Measurements from ENCODE around the gene RALGAPA2.

RALGAPA2 gene

GRCh38 chr20:20627471-20627870 lies 85.0 kb downstream of the RALGAPA2 start:
- DNase-seq = no peak

DNA sequence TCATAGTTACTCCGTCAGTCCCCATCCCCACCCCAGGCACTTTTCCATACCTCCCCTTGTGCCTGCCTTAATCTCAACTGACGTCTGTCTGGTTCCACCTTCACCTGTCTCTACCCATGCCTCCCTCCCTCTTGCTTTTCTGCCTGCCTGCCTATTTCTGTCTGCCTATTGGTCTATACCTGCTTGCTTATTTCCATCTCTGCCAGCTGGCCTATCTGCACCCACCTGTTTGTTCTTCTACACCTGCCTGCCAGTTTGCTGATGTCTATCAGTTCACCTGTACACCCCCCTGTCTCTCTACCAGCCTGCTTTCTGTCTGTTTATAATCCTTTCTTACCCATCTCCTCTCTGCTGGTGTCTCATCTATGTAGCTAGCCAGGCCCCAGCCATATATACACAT lies 87.5 kb downstream of the RALGAPA2 start:
- DNase-seq = no peak

DNA sequence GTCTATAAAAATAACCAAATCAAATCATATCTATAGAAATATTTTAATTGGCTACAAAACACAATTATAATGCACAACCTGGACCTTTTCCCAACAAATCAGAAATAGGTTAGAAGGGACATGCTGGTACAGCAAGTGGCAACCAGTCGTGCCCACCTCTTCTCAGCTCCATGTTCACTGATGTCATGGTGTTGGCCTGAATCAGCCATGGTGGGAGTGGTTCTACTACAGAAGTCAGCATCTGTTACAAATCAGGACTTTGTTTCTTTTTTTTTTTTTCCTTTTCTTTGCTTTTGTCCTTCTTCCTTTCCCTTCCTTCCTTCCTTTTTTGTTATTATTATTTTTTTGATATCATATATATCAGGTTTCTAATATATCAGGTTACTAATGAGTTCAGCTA lies 91.2 kb downstream of the RALGAPA2 start:
- DNase-seq = no peak

- DNase-seq = no peak
Observed at GRCh38 chr20:20614391-20614790, 98.1 kb downstream of the RALGAPA2 start.

DNA sequence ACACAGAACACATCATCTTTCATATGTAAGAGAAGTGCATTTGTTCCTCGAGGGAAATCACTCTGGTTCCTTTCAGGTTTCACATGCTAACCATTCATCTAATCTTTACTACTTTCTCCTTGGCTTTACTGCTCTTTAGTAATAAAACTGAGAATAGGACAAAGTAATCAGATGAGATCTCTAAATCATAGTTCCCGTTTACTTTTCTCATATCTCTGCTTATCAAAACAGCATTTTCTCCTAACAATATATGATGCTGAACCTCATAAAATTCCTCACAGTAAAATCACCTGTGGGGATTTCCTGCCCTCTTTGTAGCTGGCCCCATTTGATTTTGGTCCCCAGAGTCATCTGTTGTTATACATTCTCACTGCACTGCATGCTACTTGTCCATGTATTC lies 100.2 kb downstream of the RALGAPA2 start:
- DNase-seq = no peak

DNA sequence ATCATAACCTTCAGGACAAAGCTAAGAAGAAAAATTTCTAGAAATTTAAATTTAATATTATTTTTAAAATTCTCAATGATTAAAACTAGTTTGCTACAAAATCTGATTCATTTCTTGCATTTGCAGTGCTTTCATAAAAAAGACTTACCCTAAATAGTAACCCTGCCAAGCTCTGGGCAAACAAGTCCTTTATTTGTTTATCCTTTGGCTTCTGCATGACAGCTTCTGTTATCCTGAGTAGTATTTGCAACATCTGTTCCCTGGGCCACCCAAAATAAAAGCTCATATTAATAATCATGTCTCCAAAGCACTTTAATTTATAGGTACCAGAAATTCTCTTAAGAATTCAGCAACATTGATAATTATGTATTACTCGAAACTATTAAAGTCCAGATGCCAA lies 101.3 kb downstream of the RALGAPA2 start:
- DNase-seq = no peak

DNA sequence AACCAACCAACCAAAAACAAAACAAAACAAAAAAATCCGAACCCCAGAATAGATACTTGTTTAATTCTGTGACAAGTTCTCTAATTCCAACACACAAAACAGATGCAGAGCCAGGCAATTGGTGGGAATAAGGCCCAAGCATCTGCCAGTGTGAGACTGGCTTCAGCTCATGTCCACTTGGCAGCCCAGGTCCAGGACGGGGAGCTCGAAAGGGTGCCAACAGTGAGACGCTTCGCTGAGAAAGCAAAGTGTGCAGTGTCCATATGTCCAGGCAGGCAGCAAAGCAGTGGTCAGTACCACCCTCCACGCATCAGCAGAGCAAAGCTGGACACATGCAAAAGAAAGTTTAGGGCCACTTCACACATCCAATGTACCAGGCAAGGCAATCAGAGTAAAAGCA lies 102.9 kb downstream of the RALGAPA2 start:
- no peak for DNase-seq

GRCh38 chr20:20608641-20609040 lies 103.8 kb downstream of the RALGAPA2 start:
- no peak for DNase-seq

DNA sequence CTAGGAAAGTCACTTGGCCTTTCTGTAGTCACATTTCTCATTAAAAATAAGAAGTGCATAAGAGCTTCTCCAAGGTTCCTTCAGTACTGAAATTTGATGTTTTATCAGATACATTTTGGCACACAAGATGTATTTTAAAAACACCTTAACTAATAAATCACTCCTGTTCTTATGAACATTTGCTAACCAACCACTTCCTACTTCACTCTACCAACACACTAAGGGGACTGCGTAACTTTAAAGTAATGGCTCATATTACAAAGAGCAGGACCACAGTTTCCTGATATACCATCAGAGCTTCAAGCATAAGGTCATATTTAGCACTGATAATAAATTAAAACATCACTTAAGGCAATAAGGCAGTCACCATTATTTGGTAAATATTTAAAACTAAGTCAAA lies 104.4 kb downstream of the RALGAPA2 start:
- DNase-seq = no peak

DNA sequence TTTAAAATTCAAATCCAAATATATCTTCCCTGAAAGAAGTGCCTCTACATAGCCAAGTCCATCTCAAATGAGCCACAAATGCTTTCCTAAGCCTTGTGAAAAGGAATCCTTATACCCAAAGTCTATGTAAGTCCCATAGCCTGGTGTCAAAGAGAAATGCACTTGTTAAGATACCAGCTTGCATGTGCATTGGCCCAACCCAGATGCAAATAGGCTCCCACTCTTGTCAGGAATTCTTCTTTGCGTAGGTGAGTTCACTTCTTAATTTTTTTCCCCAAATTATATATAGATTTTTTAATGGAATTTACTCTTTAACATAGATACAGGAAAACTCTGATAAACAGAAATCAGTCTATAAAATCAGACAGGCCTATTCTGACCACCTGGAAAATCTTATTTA lies 105.6 kb downstream of the RALGAPA2 start:
- no peak for DNase-seq

DNA sequence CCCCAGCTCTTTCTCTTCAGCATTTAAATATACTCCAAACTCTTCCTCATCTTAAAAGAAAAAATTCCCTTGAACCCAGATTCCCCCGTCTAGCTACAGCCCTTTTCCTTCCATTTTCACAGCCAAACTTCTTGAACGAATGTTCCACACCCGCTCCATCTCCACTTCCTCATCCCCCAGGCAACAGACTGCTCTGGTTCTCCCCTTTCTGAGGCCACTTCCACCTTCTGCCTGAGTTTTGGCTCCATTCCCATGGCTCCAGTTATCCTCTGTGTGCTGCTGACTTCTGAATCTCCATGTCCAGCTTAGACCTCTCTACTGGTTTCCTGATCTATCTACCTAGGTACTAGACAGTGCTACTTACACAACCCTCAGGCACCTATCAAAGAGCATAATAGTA lies 106.4 kb downstream of the RALGAPA2 start:
- no peak for DNase-seq

- no peak for DNase-seq
Observed at GRCh38 chr20:20604907-20605306, 107.5 kb downstream of the RALGAPA2 start.

- no peak for DNase-seq
Observed at GRCh38 chr20:20604357-20604756, 108.1 kb downstream of the RALGAPA2 start.

DNA sequence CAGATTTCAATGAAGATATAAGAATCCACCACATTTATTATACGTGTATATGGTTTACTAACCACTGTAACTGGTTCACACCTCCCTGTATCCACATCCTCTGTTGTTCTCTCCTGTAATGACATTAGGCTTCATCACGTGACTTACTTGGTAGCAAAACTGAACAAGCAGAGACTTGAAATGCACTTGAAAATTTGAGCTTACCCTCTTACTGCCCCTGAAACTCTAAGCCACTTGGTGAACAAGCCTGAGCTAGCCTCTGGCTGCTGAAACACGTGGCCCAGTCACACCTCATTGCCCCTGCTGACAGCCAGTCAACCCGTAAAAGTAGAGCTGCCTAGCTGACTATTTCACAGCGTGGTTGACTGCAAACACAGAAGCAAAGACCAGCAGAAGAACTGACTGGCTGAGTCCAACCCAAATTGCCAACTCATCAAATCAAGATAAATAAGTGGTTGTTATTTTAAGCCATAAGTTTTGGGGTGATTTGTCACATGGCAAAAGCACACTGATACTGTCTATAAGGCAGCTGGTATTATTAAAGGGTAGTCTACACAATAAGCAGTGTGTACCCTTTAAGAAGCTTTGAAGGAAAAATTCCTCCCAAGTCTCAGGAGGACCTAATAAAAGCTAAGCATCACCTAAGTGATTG lies 109.0 kb downstream of the RALGAPA2 start:
- DNase-seq = no peak

GRCh38 chr20:20597966-20598365 lies 114.5 kb downstream of the RALGAPA2 start:
- DNase-seq = no peak

- no peak for DNase-seq
Observed at GRCh38 chr20:20594171-20594530, 118.3 kb downstream of the RALGAPA2 start.

DNA sequence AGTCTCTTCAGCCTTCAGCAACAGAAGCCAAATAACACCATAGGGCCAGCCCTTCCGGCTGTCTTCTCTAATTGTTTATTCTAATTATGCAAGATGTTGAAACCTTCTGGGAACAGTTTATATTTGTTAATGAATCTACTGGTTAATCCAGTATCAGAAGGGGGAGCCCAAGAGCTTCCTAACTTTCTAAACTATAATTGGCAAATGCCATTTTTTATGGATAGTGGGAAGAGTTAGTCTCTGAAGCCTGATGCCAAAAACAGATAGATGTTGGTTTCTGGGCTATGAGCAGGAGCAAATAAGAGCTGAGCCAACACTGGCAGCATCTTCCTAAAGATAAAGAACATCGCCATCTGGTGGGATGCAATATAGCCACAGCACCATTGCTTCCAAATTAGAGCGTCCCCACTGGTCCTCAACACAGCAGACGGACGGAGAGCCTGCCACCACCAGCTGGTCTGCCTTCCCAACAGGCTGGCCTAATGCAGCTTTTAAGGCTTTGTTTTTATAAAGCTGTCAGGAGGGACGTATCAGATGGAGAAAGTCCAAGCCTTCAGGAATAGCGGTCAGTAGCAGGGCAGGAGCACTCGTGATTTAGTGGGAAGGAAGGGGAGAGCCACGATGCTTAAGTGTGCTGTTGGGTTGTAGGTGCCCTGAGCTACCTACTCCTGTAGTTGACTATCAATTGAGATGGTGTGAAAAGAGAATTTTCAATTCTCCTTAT lies 118.8 kb downstream of the RALGAPA2 start:
- DNase-seq = no peak

- DNase-seq = no peak
Observed at GRCh38 chr20:20585146-20585545, 127.3 kb downstream of the RALGAPA2 start.

- no peak for DNase-seq
Observed at GRCh38 chr20:20582734-20583133, 129.7 kb downstream of the RALGAPA2 start.

GRCh38 chr20:20580139-20580538 lies 132.3 kb downstream of the RALGAPA2 start:
- DNase-seq = no peak

DNA sequence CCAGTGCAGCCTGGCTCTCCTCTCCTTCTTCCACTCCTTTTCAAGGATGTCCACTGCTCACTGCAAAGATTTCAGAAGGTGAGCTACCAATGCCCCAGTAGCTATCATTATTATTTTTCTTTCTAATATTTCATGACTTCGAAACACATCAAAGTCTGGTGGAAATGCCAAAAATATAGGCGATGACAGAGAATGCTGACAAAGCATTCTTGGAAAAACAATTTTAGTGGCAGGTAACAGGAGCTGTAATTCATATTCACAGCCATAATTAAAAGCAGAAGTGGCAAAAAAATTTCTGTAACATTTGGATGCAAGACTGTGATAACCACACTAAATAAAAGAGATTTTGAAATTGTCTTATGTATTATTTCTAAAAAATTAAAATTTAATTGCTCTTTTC lies 133.6 kb downstream of the RALGAPA2 start:
- no peak for DNase-seq

GRCh38 chr20:20573797-20574196 lies 138.6 kb downstream of the RALGAPA2 start:
- DNase-seq = no peak

DNA sequence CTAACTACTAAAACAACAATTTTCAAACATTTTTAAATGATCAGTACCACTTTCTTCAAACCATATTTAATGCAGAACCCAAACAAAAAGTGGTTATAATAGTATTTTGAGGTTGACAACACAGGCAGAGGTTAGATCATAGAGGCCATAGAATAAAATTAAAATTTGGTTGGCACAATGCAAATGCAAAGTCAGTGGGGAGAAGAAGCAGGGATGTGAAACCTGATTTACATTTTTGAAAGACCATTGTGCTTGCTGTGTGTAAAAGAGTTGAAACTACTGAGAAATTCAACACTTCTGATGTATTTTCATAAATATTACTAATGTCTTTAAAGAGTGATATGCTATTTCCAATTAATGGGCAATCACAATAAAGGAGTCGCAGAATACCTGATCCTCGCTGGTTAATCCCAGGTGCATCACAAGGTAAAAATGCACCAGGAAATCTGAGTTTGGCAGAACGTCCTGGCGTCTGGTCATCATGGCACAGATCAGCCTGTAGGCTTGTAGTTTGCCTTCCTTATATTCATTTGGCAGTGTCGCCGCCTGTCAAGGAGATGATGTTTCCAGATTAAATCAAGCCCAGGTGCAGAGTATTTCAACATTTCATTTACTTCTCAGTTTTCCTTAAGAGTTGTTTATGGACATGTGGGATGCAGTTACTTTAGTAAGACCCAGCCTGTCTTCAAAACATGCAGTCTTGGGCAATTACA lies 141.2 kb downstream of the RALGAPA2 start:
- no peak for DNase-seq

DNA sequence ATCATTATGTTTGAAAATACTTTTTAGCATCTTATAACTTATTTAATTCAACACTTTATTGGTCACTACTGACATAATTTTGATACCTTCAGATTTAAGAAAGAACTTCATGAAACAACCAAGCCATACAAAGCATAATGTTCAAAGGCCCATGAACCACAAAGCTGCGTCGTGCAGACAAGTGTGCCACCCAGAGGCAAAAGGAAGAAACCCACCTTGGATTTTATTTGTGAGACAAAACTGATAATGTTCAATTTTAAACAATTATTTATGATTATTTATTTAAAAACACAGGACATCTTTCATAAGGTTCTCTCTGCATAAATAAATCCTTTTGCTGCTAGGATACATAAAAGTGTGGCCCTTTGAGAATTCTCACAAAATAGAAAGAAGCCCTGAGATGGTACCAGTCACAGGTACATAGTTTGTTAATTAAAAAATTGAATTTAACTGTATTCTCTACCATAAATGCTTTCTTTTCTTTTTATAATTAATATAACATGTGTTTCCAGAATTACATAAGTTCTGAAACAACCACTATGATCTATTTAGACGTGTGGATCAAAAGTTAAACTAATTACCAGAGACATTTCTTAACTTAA lies 143.7 kb downstream of the RALGAPA2 start:
- no peak for DNase-seq

All from effector CD8-positive, alpha-beta T cell (primary cell).